VCaP (cell line): ENCODE results near the gene PDZD7.
A peak's percentile ranks its signal among the peaks of the same experiment; 100 is the strongest.

Experiments used
- H3K27ac ChIP-seq: fragments of 450-650 bp; 2 replicates; pipeline ENCODE4 v1.5.1; 2017
- TF ChIP-seq, protein P1 (sequence below): fragments of 450-650 bp; conservative IDR thresholded peaks from 2 replicates; pipeline ENCODE4 v1.5.1; 2017; ENCODE audit warnings: mild to moderate bottlenecking, moderate library complexity

Gene PDZD7

DNA sequence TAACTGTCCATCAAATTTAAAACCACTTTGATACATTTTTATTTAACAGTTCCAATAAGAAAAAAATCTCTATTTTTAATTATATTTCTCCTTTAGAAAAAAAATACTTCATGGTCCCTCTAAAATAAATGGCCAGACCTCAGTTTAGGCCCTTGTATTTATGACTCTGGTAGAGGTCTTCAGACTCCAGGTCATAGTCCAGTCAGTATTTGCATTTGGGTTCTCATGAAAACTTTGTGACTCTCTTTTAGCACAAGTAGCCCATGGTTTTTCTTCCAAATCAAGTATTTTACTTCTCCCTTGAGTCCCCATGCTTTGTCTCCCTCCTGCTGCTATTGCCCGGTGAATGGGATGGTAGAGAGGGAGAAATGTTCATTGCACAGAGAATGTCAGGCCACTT, 67.1 kb downstream of the PDZD7 start:
- H3K27ac ChIP-seq: no peak overlapping the region
- TF ChIP-seq, protein P1, sequence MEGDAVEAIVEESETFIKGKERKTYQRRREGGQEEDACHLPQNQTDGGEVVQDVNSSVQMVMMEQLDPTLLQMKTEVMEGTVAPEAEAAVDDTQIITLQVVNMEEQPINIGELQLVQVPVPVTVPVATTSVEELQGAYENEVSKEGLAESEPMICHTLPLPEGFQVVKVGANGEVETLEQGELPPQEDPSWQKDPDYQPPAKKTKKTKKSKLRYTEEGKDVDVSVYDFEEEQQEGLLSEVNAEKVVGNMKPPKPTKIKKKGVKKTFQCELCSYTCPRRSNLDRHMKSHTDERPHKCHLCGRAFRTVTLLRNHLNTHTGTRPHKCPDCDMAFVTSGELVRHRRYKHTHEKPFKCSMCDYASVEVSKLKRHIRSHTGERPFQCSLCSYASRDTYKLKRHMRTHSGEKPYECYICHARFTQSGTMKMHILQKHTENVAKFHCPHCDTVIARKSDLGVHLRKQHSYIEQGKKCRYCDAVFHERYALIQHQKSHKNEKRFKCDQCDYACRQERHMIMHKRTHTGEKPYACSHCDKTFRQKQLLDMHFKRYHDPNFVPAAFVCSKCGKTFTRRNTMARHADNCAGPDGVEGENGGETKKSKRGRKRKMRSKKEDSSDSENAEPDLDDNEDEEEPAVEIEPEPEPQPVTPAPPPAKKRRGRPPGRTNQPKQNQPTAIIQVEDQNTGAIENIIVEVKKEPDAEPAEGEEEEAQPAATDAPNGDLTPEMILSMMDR: no peak

DNA sequence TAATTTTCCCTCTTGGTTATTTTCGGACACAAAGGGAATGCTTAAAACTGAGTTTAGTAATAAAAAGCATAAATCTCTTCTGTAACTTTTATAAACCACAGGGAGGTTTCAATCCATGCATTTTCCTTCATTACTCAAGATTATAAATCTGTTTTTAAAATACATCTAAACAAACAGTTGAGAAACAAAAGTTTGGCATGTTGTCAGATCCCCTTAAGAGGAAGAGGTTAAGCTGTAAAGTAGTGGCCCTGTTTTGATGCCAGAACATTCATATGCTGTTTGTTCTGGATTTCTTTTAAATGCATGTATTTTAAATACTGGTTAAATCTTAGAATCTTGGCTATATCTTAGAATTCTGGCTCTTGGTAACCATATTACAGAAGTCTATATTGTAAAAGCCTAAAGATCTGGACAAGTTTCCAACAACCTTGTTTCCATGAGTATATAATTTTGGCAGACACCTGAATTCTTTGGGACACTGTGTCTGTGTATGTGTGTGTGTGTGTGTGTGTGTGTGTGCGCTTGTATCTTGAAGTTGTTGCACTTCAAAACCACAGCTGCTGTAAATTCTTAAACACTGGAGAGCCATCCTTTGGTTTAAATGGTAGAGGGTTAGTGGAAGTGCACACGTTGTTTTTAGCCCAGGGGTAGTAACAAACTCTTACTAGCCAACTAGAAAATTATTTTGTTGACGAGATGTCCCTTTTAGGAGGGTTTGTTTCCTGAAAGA, 68.4 kb downstream of the PDZD7 start:
- TF ChIP-seq, protein P1: no peak
- H3K27ac ChIP-seq: peak overlapping the region; percentile 3; the same call in 1 of the 2 replicates

DNA sequence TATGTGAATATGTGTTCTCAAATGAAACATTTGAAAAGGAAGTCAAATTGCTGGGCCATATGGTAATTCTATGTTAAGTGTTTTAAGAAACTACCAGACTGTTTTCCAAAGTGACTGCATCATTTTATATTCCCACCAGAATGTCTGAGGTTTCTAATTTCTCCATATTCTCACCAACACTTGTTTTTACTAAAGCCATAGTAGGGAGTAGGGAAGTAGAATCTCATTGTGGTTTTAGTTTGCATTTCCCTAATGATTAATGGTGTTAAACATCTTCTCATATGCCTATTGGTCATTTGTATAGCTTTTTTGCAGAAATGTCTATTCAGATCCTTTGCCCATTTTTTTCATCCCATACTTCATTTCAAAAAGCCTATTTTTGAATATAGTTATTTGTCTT, 70.7 kb downstream of the PDZD7 start:
- H3K27ac ChIP-seq: no peak overlapping the region
- TF ChIP-seq, protein P1: no peak
